Subcutaneous adipose tissue (tissue), 4 donors: ENCODE data around the gene CFAP45. TPM values are rescaled to one million over a fixed set of nuclear protein-coding genes. Genes with fewer than 3 reads are reported as not detected.

Experiments
- total RNA-seq, 4 donors: library from RNA; depleted of rRNA; stranded (reverse); fragments of >200 nt; gene quantifications; one replicate each; pipeline ENCODE4 v1.1.0, GENCODE V29; 2016
- TF ChIP-seq, protein P1 (sequence below): fragments of 450-650 bp; IDR thresholded peaks from one replicate; pipeline ENCODE4 v1.5.1; 2016; ENCODE audit warnings: low read depth, mild to moderate bottlenecking, control low read depth, antibody characterized with exemption, moderate library complexity

The CFAP45 gene
- total RNA-seq, 4 donors from 2014 or later, result 0.85 to 1.3 TPM; not detected in 2

DNA sequence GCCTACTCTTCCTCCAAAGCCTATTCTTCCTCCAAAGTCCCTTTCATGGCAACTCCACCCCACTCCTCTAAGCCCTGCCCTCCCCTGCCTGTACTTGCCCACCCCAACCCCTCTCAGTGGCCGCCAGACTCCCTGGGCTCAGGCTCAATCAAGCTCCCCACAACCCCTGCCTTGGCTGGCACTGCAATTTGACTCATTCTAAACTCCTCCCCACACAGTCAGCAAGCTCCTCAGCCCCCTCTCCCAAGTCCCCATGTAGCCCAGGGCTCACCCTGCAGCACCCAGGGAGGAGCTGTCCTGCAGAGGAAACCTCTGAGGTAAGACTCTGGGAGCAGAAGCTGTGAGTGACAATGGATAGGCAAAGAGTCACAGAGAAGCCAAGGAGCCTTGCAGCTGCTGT is 33.9 kb downstream of the CFAP45 start:
- TF ChIP-seq, protein P1, sequence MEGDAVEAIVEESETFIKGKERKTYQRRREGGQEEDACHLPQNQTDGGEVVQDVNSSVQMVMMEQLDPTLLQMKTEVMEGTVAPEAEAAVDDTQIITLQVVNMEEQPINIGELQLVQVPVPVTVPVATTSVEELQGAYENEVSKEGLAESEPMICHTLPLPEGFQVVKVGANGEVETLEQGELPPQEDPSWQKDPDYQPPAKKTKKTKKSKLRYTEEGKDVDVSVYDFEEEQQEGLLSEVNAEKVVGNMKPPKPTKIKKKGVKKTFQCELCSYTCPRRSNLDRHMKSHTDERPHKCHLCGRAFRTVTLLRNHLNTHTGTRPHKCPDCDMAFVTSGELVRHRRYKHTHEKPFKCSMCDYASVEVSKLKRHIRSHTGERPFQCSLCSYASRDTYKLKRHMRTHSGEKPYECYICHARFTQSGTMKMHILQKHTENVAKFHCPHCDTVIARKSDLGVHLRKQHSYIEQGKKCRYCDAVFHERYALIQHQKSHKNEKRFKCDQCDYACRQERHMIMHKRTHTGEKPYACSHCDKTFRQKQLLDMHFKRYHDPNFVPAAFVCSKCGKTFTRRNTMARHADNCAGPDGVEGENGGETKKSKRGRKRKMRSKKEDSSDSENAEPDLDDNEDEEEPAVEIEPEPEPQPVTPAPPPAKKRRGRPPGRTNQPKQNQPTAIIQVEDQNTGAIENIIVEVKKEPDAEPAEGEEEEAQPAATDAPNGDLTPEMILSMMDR, result no peak

DNA sequence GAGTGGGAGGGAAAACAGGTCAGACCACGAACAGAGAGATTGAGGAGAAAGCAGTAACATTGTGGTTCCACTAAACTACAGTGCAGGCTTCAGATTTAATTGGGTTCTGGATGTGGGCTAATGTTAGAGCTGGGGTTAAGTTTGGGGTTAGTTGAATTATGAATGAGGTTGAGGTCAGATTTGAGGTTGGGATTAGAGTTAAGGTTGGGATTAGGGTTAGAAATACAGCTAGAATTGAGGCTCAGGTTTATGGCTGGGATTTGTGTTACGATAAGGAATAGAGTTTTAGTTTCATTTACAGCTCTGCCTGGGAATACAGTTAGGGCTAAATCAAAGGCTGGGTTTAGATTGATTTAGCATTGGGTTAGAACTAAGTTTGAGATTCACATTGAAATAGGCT is 35.7 kb downstream of the CFAP45 start:
- TF ChIP-seq, protein P1, result no peak

DNA sequence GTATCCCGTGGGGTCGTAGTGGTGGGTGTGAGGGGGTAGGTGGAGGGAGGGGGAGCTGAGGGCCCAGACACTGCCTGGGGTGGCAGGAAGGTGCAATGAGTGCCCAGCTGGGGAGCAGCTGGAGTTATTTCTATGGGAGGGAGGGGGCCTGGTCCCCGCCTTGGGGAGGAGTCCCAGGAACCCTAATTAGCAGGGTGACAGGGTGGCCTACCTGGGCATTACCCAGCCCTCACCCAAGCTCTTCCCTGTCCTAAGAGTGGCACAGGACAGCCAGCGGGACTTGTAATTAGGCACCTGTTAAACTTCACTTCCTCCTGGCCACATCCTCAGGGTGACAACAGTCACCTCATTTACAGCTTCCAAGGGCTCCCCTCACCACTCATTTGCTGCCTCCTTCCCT is 37.4 kb downstream of the CFAP45 start, which contains the start of gene VSIG8:
Gene VSIG8 (minus strand): TSS at position 101 of the 400 bp plus-strand sequence. CDS start 136 bp downstream, outside the sequence.
- TF ChIP-seq, protein P1, result no peak

DNA sequence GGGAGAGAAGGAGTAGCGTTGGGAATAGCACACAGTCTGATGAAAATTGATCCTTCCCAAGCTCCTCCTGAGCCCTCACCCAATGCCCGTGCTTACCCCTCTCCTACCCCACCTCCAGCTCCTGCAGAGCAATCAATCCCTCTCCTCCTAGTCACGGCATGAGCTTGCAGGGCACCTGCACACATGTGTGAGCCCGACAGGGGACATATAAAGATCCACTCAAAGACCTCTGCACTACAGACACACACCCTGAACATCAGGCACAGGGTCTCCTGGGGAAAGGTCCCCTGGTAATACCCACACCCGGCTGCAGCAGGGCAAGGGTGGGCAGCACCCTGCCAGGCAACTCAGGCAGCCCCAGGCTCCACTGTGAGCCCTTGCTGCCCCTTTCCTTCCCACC is 37.9 kb downstream of the CFAP45 start:
- TF ChIP-seq, protein P1, result no peak

DNA sequence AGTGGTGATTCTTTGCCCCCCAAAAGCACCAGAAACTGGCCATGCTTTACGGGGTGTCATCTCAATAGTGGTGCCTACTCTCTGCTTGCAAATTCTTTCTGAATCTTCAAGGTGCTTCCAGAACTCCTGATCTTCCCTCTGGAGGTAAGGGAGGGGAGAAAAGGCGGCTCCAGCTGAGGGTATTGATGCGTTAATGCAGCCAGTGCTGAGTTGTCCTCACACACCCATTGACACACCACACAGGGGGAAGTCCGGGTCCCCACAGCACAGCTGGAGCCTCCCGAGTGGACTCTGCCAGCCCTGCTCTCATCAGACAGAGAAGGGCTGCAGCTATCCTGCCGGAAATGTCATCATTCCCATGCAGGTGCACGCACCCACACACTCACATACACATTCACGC is 38.7 kb downstream of the CFAP45 start:
- TF ChIP-seq, protein P1, result no peak

DNA sequence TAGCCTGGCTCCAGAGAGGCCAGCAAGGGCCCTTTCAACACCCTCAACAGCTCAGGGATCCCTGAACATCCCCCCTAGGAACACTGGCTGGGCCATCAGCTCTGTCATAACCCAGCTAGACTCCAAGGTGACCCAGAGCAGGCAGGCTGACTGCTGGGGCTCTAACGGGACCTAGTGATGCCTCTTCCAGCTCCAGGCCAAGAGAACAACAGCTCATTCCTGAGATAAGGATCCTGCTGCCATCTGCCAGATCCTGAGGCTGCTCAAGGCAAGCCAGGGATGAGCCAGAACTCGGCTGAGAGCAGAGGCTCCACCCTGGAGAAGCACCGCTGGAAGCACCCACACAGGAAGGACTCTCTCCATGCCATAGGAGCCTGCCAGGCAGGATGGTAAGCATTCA is 39.5 kb downstream of the CFAP45 start:
- TF ChIP-seq, protein P1, result no peak

DNA sequence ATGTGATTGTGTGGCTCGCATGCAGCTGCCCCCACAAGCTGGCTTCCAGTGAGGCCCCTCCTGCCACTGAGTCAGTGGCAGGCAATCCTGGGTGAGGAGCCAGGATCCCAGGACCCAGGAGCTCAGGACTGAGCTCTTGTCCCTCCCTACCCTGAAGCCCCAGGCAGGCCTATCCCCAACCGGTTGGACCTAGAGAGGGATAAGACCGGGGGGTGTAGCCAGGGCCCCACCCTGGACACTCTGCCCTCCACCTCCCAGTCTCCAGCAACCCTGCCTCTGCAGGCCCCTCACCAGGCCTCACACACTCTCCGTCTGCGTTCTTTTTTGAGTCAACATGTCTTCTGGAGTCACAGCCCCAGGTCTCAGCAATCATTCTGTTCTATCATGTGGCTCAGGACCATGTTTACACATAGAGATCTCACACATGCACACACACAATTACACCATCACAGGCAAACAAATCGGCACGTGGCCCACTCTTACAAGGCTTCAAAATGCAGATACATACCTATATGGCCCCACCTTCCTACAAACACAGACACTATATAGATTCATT is 40.1 kb downstream of the CFAP45 start:
- TF ChIP-seq, protein P1, result no peak
